Pulmonary artery endothelial cell (primary cell): ENCODE results near the gene ATP5PB. TPM values are rescaled to one million over a fixed set of nuclear protein-coding genes. Genes with fewer than 3 reads are reported as not detected.

Experiments
- DNase-seq: peaks from one replicate; pipeline ENCODE4 v3.0.0-alpha.2; 2011; ENCODE audit warnings: low read depth, low spot score
- total RNA-seq: library from RNA; depleted of rRNA; stranded (reverse); fragments of >200 nt; gene quantifications from 2 replicates; pipeline ENCODE4 v1.2.3, GENCODE V29; 2014

The ATP5PB gene
- total RNA-seq, result 284 and 475 TPM in 2 replicates

DNA sequence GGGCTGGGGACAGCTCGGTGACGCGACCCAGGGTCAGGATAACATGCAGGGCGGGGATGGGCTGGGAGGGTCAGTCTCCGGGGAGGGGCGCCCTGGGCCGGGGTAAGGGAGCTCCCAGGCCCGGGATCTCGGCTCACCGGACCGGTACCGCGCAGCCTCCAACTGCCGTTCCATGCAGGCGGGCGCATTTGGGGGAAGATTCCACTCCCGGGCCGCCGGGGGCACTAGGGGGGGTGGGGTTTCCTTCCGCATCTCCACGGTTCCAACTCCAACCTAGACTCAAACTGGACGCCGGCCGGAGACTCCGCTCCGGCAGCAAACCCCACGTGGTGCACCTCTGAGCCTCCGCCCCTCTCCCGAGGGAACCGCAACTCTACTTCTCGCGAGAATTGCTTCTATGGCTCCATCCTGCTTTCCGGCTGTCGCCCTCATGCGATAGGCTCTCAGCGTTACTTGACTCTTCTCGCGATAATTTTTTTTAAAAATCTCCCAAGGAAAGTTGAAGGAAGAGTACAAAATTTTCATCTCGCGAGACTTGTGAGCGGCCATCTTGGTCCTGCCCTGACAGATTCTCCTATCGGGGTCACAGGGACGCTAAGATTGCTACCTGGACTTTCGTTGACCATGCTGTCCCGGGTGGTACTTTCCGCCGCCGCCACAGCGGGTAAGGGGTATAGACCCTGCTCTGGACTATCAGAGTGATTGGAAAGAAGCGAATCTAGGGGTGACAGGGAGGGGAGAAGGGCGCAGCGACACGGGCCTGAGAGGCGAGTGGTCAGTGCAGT, at the start of gene ATP5PB, which contains the start of gene WDR77:
TSS of gene ATP5PB (plus strand) at position 547 of the 785 bp plus-strand sequence. CDS start at position 625, 78 bp downstream.
TSS of gene WDR77 (minus strand) at position 339 of the 785 bp plus-strand sequence. CDS start at position 252, 87 bp downstream.
- peak; percentile 94 for DNase-seq

- DNase-seq, result no peak
Measured at GRCh38 chr1:111399792-111400610, 49.3 kb upstream of the ATP5PB start.

DNA sequence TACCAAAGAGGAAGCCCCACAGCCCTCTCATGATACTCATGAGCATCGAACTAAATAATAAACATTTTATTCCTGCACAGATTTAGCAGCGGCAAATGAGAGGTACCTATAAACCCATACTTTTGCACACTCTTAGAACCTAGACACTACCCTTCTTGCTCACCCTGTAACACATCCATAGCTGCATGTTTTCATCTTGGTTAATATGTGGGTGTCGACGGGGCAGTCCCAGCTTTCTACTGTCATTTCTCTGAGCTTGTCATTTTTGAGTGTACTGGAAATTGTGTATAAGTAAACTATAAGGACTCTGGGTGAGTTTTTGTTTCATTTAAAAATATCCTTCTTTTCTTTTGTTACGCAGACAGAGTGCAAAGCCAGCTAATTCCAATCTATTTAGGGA, 47.2 kb upstream of the ATP5PB start:
- DNase-seq, result no peak

GRCh38 chr1:111404588-111404987, 44.7 kb upstream of the ATP5PB start:
- DNase-seq, result no peak

GRCh38 chr1:111406321-111406768, 42.9 kb upstream of the ATP5PB start:
- DNase-seq, result peak; percentile 70

GRCh38 chr1:111407301-111407700, 42.0 kb upstream of the ATP5PB start:
- DNase-seq, result no peak

- no peak for DNase-seq
Measured at GRCh38 chr1:111412839-111413238, 36.4 kb upstream of the ATP5PB start.

GRCh38 chr1:111414756-111415155, 34.5 kb upstream of the ATP5PB start:
- DNase-seq, result no peak

DNA sequence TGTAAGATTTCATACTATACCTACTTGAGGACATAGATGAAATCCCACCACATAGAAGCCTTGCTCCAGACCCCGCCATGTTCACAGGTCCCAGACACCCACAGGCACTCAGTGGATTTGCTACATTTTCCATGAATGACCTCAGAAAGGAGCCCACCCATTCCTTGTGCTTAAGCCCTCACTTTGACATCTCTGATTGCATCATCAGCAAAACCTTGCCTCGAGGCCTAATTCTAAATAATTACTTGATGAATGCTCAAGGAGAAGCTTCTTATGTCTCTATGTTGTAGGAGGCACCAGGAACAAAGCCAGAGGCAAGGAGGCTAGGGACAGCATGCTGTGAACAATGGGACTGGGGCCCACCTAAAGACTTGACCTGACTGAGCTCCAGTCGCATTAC, 33.8 kb upstream of the ATP5PB start:
- DNase-seq, result no peak

GRCh38 chr1:111417755-111418154, 31.5 kb upstream of the ATP5PB start:
- no peak for DNase-seq

DNA sequence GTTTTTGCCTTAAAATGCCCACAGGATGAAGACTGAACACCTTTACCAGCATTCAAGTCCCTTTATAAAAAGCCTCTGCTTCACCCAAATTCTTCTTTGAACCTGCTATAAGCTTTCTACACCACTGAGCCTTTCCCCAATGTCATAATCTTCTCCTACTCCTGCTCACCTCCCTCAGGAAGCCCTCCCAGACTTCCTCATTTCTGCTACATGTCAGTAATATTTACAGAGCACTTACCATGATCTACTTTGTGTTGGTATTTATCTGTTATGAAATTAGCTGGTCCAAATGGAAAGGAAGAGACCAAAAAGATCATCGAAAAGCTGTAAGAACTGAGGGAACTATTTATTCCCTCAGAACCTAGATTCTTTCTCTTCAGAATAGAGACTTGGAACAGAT, 30.2 kb upstream of the ATP5PB start:
- no peak for DNase-seq

DNA sequence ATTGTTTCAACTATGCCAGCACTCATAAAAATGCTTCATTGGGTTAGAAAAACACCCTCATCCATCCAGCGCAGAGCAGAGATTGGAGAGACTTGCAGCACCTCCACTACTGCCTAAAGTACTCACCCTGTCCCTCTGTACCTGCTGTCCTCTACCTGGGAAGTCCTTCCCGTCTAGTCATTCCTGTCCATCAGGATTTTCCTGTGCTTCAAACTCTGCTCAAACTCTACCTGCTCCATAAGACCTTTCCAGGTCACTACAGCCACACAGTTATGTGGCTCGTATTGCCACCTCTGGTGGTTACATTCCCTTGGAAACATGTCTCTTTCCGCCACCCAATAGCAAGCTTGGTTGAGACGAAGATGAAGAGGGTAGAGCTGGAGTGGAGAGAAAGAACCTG, 28.9 kb upstream of the ATP5PB start:
- no peak for DNase-seq

- DNase-seq, result no peak
Measured at GRCh38 chr1:111422546-111423391, 26.5 kb upstream of the ATP5PB start.

DNA sequence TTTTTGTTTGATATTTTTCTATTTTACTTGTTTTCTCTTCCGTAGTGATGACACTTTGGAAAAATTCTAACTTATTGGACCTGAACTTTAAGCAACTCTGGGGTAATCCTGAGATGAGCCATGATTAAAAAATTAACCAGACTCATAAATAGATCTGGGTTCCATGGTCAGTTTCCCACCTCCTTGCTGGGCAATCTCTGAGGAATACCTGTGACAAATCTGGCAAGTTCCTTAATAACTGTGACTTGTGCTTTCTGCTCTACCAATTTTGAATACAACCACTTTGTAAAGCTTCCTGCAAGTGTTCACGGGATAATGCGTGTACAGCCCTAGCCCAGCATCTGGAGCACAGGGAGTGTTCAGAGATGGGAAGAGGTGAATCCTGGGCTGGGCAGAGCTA, 25.0 kb upstream of the ATP5PB start:
- no peak for DNase-seq

- DNase-seq, result no peak
Measured at GRCh38 chr1:111436726-111437125, 12.5 kb upstream of the ATP5PB start.

GRCh38 chr1:111439461-111440351, 9.6 kb upstream of the ATP5PB start:
- no peak for DNase-seq

- no peak for DNase-seq
Measured at GRCh38 chr1:111441573-111442192, 7.6 kb upstream of the ATP5PB start.

GRCh38 chr1:111442457-111442856, 6.8 kb upstream of the ATP5PB start:
- no peak for DNase-seq

GRCh38 chr1:111444031-111444430, 5.2 kb upstream of the ATP5PB start:
- no peak for DNase-seq

- DNase-seq, result no peak
Measured at GRCh38 chr1:111446546-111446945, 2.7 kb upstream of the ATP5PB start.
